CD4-positive, alpha-beta memory T cell (primary cell): ENCODE results near the gene METTL5. TPM values are rescaled to one million over a fixed set of nuclear protein-coding genes. Genes with fewer than 3 reads are reported as not detected.
A peak's percentile ranks its signal among the peaks of the same experiment; 100 is the strongest.
"Not testable (repeated sequence)": the region's sequence is repeated elsewhere in the genome, so short reads cannot be mapped to it uniquely, and the experiment has no call there.

ENCODE experiments used
- CTCF ChIA-PET: fragments of 350-600 bp; sonication (Branson Sonifier 250); formaldehyde crosslinking; loops from one replicate; lab custom pipeline; 2021; ENCODE audit warnings: inconsistent platforms; ENCODE audit not compliant: partially characterized antibody; lab: Charles Lee
- POLR2A ChIA-PET: fragments of 350-600 bp; sonication (Branson Sonifier 250); formaldehyde crosslinking; loops from one replicate; lab custom pipeline; 2021; ENCODE audit not compliant: partially characterized antibody; lab: Charles Lee
- DNase-seq, 5 donors: peaks; one replicate each; pipeline versions ENCODE4 v3.0.0 to v3.0.0-alpha.2; 2020 to 2022; ENCODE audit warnings: mixed read lengths in 1 of 5
- H3K27ac ChIP-seq: one replicate; pipeline ENCODE4 v1.7.0; 2013; ENCODE audit warnings: low read depth, low read length
- H3K27me3 ChIP-seq: 2 replicates; pipeline ENCODE4 v1.7.0; 2013; ENCODE audit warnings: mild to moderate bottlenecking, low read length, moderate library complexity; ENCODE audit not compliant: insufficient read depth
- H3K36me3 ChIP-seq: 2 replicates; pipeline ENCODE4 v1.7.0; 2013; ENCODE audit warnings: mild to moderate bottlenecking, low read length, moderate library complexity; ENCODE audit not compliant: insufficient read depth
- H3K4me1 ChIP-seq: 2 replicates; pipeline ENCODE4 v1.7.0; 2013; ENCODE audit warnings: mild to moderate bottlenecking, low read length, moderate library complexity; ENCODE audit not compliant: insufficient read depth
- H3K4me3 ChIP-seq, 2 donors: one replicate each; pipeline ENCODE4 v1.7.0; 2013; ENCODE audit warnings: low read length in 2 of 2, mild to moderate bottlenecking in 1 of 2
- H3K9me3 ChIP-seq, 2 donors: one replicate each; pipeline ENCODE4 v1.7.0; 2013; ENCODE audit warnings: low read length in 2 of 2, control low read depth in 1 of 2; ENCODE audit not compliant: control insufficient read depth in 1 of 2
- H3K27ac Mint-ChIP-seq, 7 donors: one replicate each; pipeline ENCODE4 v1.8.0; 2020 to 2021; ENCODE audit warnings: mixed read lengths in 7 of 7, mild to moderate bottlenecking in 6 of 7, inconsistent platforms in 3 of 7, moderate library complexity in 3 of 7
- H3K27me3 Mint-ChIP-seq, 2 donors: one replicate each; pipeline ENCODE4 v1.8.0; 2020 to 2021; ENCODE audit warnings: mixed read lengths in 2 of 2
- H3K36me3 Mint-ChIP-seq, 2 donors: one replicate each; pipeline ENCODE4 v1.8.0; 2020 to 2021; ENCODE audit warnings: mixed read lengths in 2 of 2, inconsistent platforms in 1 of 2, mild to moderate bottlenecking in 1 of 2
- H3K4me1 Mint-ChIP-seq, 4 donors: one replicate each; pipeline ENCODE4 v1.8.0; 2020 to 2021; ENCODE audit warnings: mixed read lengths in 4 of 4, mild to moderate bottlenecking in 1 of 4
- H3K4me3 Mint-ChIP-seq, 8 donors: one replicate each; pipeline ENCODE4 v1.8.0; 2020 to 2021; ENCODE audit warnings: mixed read lengths in 8 of 8, mild to moderate bottlenecking in 7 of 8, moderate library complexity in 6 of 8, inconsistent platforms in 3 of 8
- H3K9me3 Mint-ChIP-seq, 8 donors: one replicate each; pipeline ENCODE4 v1.8.0; 2020 to 2021; ENCODE audit warnings: mixed read lengths in 8 of 8, mild to moderate bottlenecking in 5 of 8, inconsistent platforms in 3 of 8, moderate library complexity in 1 of 8
- intact Hi-C: fragments of 100-400 bp; cut with micrococcal nuclease; formaldehyde crosslinking; loops from one replicate; pipeline ENCODE4 v1.15.1; 2023
- polyA plus RNA-seq, 2 donors: library from polyadenylated mRNA; unstranded; fragments of 300-500 nt; fragmentation: Illumina TruSeq; gene quantifications; one replicate each; pipeline ENCODE4 v1.2.3, GENCODE V29; 2021
- total RNA-seq, 2 experiments: library from RNA; stranded (reverse); gene quantifications; one replicate each; pipeline ENCODE4 v1.2.3, GENCODE V29; 2021

METTL5 gene
- total and polyA plus RNA-seq, 4 experiments from 2014 or later = 44.4 to 166 (median 83.4) TPM

DNA sequence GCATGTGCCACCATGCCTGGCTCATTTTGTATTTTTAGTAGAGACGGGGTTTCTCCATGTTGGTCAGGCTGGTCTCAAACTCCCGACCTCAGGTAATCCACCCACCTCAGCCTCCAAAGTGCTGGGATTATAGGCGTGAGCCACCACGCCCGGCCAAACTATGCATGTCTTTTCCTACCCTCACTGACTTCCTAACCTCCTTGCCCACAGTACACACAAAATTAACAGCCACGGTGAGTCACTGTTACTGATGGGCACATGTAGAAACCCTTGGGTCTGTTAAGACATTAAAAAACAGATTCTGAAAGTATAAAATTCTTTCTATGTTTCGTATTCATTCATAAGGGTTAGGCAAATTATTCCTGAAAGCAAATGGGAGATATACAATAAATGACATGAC is 4.6 kb downstream of the METTL5 start:
- H3K4me3 Mint-ChIP-seq, DNase-seq, intact Hi-C loops, H3K27me3 Mint-ChIP-seq, H3K4me3 ChIP-seq, H3K27ac ChIP-seq, CTCF ChIA-PET, H3K27me3 ChIP-seq, H3K9me3 ChIP-seq, H3K9me3 Mint-ChIP-seq: not testable (repeated sequence)
- Histone ChIP-seq H3K36me3 (peaks cover 23% of the 10 kb centered on the region), H3K4me1 (peaks cover 39% of the 10 kb centered on the region)
- peaks cover 43 to 57% of the 10 kb centered on the region in 2 donors for H3K36me3 Mint-ChIP-seq
- POLR2A ChIA-PET = interaction anchor here (2.3 kb wide), 1 partner anchor 8 kb away, joined by 9 read pairs; the partner anchor contains the start of gene UBR3
- H3K4me1 Mint-ChIP-seq = peaks cover 23 to 58% (median 45%) of the 10 kb centered on the region in 4 donors
- H3K27ac Mint-ChIP-seq = peak overlapping the region in 5 of 7 donors; percentile 3 to 57 (median 6)

DNA sequence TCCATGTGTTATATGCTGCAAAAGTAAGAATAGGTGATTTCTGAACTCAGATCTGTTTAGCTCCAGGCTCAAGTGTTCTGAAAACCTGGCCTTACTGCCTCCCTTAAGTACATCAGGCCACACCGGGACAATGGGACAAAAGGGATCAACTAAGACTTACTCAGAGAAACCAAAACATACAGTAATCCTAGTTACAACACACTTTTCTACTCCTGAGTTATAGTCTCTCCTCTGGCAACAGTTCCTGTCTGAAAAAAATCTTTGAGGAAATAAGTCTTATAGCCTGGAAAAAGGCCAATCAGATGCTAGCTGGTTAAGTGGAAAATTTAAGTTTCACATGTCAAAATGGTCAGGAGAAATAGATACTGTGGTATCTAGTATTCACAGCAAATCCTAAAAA is 5.6 kb downstream of the METTL5 start:
- peaks cover 0 to 2% (median 0%) of the 10 kb centered on the region in 8 donors for H3K9me3 Mint-ChIP-seq
- H3K36me3 Mint-ChIP-seq = peaks cover 43 to 60% of the 10 kb centered on the region in 2 donors
- Histone ChIP-seq H3K4me3 (no peak overlapping the region), H3K27me3 (no peaks in the 10 kb centered on the region), H3K36me3 (peaks cover 26% of the 10 kb centered on the region), H3K27ac (no peak overlapping the region), H3K9me3 (no peaks in the 10 kb centered on the region), H3K4me1 (peaks cover 35% of the 10 kb centered on the region)
- no peak for DNase-seq
- peaks cover 19 to 53% (median 39%) of the 10 kb centered on the region in 4 donors for H3K4me1 Mint-ChIP-seq
- no peaks in the 10 kb centered on the region for H3K27me3 Mint-ChIP-seq
- H3K27ac Mint-ChIP-seq = peak overlapping the region; percentile 38 to 77 (median 73)
- no peak overlapping the region for H3K4me3 Mint-ChIP-seq
- ChIA-PET POLR2A (interaction anchor here (2.3 kb wide), 1 partner anchor 9 kb away, joined by 9 read pairs; the partner anchor contains the start of gene UBR3), CTCF (interaction anchor here (1.9 kb wide), 1 partner anchor 8 kb away, joined by 6 read pairs; the partner anchor contains the start of gene UBR3)
- intact Hi-C loops = no loop called here

DNA sequence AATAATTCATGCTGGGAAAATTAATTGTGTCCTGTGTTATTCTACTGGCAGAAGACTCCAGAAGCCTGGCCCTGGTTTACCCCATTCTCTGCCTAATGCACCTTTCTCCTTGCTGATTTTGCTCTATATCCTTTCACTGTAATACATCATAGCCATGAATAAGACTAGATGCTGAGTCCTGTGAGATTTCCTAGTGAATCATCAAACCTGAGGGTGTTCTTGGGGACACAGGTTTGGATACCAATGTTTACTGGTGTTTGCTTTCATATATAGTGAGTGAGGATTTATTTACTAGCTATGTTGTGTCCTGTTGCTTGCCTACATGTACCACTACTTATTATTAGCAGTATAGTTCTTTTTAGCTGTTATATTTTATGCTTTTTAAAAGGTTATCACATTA is 6.5 kb downstream of the METTL5 start:
- Histone ChIP-seq H3K4me3 (no peak overlapping the region), H3K9me3 (no peaks in the 10 kb centered on the region), H3K36me3 (peaks cover 30% of the 10 kb centered on the region), H3K27ac (no peak overlapping the region), H3K4me1 (peaks cover 26% of the 10 kb centered on the region), H3K27me3 (no peaks in the 10 kb centered on the region)
- Mint-ChIP-seq H3K27me3 (no peaks in the 10 kb centered on the region), H3K4me3 (no peak overlapping the region), H3K27ac (peak overlapping the region in 1 of 7 donors; percentile 17), H3K9me3 (peaks cover 0 to 2% (median 0%) of the 10 kb centered on the region in 8 donors), H3K4me1 (peaks cover 13 to 44% (median 31%) of the 10 kb centered on the region in 4 donors), H3K36me3 (peaks cover 46 to 64% of the 10 kb centered on the region in 2 donors)
- CTCF ChIA-PET = interaction anchor here (1.9 kb wide), 1 partner anchor 9 kb away, joined by 6 read pairs; the partner anchor contains the start of gene UBR3
- POLR2A ChIA-PET = interaction anchor here (2.3 kb wide), 1 partner anchor 9 kb away, joined by 9 read pairs; the partner anchor contains the start of gene UBR3
- DNase-seq = no peak
- intact Hi-C loops = no loop called here

DNA sequence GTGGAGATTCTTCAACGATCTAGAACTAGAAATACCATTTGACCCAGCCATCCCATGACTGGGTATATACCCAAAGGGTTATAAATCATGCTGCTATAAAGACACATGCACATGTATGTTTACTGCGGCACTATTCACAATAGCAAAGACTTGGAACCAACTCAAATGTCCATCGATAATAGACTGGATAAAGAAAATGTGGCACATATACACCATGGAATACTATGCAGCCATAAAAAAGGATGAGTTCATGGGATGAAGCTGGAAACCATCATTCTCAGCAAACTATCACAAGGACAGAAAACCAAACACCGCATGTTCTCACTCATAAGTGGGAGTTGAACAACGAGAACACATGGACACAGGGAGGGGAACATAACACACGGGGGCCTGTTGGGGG is 7.3 kb downstream of the METTL5 start:
- peaks cover 32% of the 10 kb centered on the region for H3K36me3 ChIP-seq
- POLR2A ChIA-PET = not testable (repeated sequence)

DNA sequence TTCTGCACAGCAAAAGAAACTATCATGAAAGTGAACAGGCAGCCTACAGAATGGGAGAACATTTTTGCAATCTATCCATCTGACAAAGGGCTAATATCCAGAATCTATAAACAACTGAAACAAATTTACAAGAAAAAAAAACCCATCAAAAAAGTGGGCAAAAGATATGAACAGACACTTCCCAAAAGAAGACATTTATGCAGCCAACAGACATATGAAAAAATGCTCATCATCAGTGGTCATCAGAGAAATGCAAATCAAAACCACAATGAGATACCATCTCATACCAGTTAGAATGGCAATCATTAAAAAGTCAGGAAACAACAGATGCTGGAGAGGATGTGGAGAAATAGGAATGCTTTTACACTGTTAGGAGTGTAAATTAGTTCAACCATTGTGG is 7.7 kb downstream of the METTL5 start:
- DNase-seq, H3K4me3 Mint-ChIP-seq, H3K4me3 ChIP-seq, CTCF ChIA-PET, H3K27me3 ChIP-seq, intact Hi-C loops, POLR2A ChIA-PET, H3K9me3 Mint-ChIP-seq, H3K27me3 Mint-ChIP-seq, H3K27ac ChIP-seq, H3K9me3 ChIP-seq: not testable (repeated sequence)
- peak overlapping the region in 5 of 7 donors; percentile 8 to 59 (median 32) for H3K27ac Mint-ChIP-seq
- peaks cover 9 to 31% (median 21%) of the 10 kb centered on the region in 4 donors for H3K4me1 Mint-ChIP-seq
- H3K36me3 Mint-ChIP-seq = peaks cover 49 to 69% of the 10 kb centered on the region in 2 donors
- peaks cover 36% of the 10 kb centered on the region for H3K36me3 ChIP-seq
- H3K4me1 ChIP-seq = peaks cover 13% of the 10 kb centered on the region

More for the DNA sequence above, 7.3 kb downstream of the METTL5 start:
- CTCF ChIA-PET = interaction anchor here (1.9 kb wide), 1 partner anchor 10 kb away, joined by 6 read pairs; the partner anchor contains the start of gene UBR3
- Mint-ChIP-seq H3K36me3 (peaks cover 50 to 65% of the 10 kb centered on the region in 2 donors), H3K4me1 (peaks cover 9 to 35% (median 23%) of the 10 kb centered on the region in 4 donors), H3K27ac (peak overlapping the region in 3 of 7 donors; percentile 9 to 51 (median 32))
- H3K4me3 ChIP-seq, H3K27me3 Mint-ChIP-seq, H3K27me3 ChIP-seq, H3K4me3 Mint-ChIP-seq, H3K9me3 ChIP-seq, H3K27ac ChIP-seq, DNase-seq, H3K9me3 Mint-ChIP-seq, intact Hi-C loops: not testable (repeated sequence)
- peaks cover 17% of the 10 kb centered on the region for H3K4me1 ChIP-seq

DNA sequence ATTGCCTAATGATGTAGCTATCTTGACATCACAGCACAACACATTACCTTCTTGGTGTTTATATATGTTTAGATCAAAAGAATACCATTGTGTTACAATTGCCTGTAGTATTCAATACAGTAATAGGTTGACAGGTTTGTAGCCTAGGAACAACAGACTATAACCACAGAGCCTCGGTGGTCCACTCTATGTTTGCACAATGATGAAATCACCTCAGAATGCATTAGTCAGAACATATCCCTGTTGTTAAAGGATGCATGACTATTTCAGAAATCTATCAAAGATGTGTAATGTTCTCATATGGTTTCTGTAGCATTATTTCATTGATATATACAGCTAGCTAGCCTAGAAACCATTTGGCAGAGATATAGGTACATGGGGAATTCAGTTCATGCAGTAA is 8.9 kb downstream of the METTL5 start:
- peaks cover 46% of the 10 kb centered on the region for H3K36me3 ChIP-seq
- H3K9me3 ChIP-seq = no peaks in the 10 kb centered on the region
- ChIA-PET CTCF (interaction anchor here (1.7 kb wide), 1 partner anchor 9 kb away, joined by 11 read pairs; the partner anchor contains the start of gene METTL5), POLR2A (no interaction called here)
- no peaks in the 10 kb centered on the region for H3K27me3 Mint-ChIP-seq
- no peak overlapping the region for H3K4me3 Mint-ChIP-seq
- H3K4me1 ChIP-seq = peaks cover 8% of the 10 kb centered on the region
- H3K27ac ChIP-seq = no peak overlapping the region
- no peak overlapping the region for H3K4me3 ChIP-seq
- peaks cover 0 to 2% (median 0%) of the 10 kb centered on the region in 8 donors for H3K9me3 Mint-ChIP-seq
- H3K36me3 Mint-ChIP-seq = peaks cover 50 to 72% of the 10 kb centered on the region in 2 donors
- no peaks in the 10 kb centered on the region for H3K27me3 ChIP-seq
- intact Hi-C loops = no loop called here
- peaks cover 5 to 21% (median 13%) of the 10 kb centered on the region in 4 donors for H3K4me1 Mint-ChIP-seq
- no peak for DNase-seq
- H3K27ac Mint-ChIP-seq = peak overlapping the region in 2 of 7 donors; percentile 13 to 37

DNA sequence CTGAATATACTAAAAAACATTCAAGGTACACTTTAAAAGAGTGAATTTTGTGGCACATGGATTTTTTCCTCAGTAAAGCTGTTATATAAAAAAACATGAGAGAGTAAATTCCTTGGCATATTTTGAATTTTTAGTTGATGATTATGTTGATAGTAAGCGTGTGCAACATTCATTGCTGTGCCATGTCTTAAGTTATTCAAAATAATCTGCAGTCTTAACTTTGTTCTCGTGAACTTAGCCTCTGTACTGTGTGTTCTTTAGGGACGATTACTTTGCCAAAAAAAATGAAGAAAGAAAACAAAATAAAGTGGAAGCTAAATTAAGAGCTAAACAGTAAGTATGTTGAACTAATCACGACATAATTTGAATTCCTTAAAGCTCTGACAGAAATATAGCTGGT is 16.5 kb downstream of the METTL5 start:
- H3K9me3 ChIP-seq = no peaks in the 10 kb centered on the region
- no peaks in the 10 kb centered on the region for H3K27me3 ChIP-seq
- H3K4me1 Mint-ChIP-seq = peaks cover 0 to 1% (median 0%) of the 10 kb centered on the region in 4 donors
- ChIA-PET POLR2A (interaction anchor here (0.6 to 1.1 kb wide), 2 partner anchors 10 to 20 kb away, joined by 3 to 4 read pairs; partner anchors contain the start of gene SSB), CTCF (interaction anchor here (0.8 kb wide), 1 partner anchor 18 kb away, joined by 4 read pairs; no protein-coding TSS in a partner anchor)
- no peak overlapping the region for H3K27ac ChIP-seq
- no peaks in the 10 kb centered on the region for H3K27me3 Mint-ChIP-seq
- peaks cover 59% of the 10 kb centered on the region for H3K36me3 ChIP-seq
- intact Hi-C loops = no loop called here
- no peak overlapping the region for H3K4me3 Mint-ChIP-seq
- H3K4me3 ChIP-seq = no peak overlapping the region
- H3K9me3 Mint-ChIP-seq = no peaks in the 10 kb centered on the region
- DNase-seq = no peak
- peaks cover 34 to 63% of the 10 kb centered on the region in 2 donors for H3K36me3 Mint-ChIP-seq
- H3K27ac Mint-ChIP-seq = peak overlapping the region in 1 of 7 donors; percentile 6
- no peaks in the 10 kb centered on the region for H3K4me1 ChIP-seq
